GM18868 (cell line): ENCODE measurements around the gene COQ9.

Experiments used
- ATAC-seq: cut with Tn5 transposase; IDR thresholded peaks from one replicate; pipeline ENCODE4 v1.9.1; 2021; ENCODE audit warnings: mild to moderate bottlenecking, moderate library complexity; ENCODE audit not compliant: unreplicated experiment

The COQ9 gene

GRCh38 chr16:57471209-57471608 is 23.9 kb downstream of the COQ9 start:
- ATAC-seq: no peak

GRCh38 chr16:57471852-57472664 is 24.8 kb downstream of the COQ9 start:
- no peak for ATAC-seq

- ATAC-seq: no peak
Measured at GRCh38 chr16:57472665-57473060, 25.4 kb downstream of the COQ9 start.

- no peak for ATAC-seq
Measured at GRCh38 chr16:57473176-57473840, 26.0 kb downstream of the COQ9 start.

GRCh38 chr16:57473906-57474305 is 26.6 kb downstream of the COQ9 start:
- no peak for ATAC-seq

GRCh38 chr16:57474671-57475661 is 27.7 kb downstream of the COQ9 start:
- no peak for ATAC-seq

GRCh38 chr16:57475711-57476339 is 28.5 kb downstream of the COQ9 start:
- peak; percentile 96 for ATAC-seq

GRCh38 chr16:57476546-57477410 is 29.5 kb downstream of the COQ9 start:
- ATAC-seq: no peak

- no peak for ATAC-seq
Measured at GRCh38 chr16:57477531-57478202, 30.4 kb downstream of the COQ9 start.

- ATAC-seq: no peak
Measured at GRCh38 chr16:57478396-57479204, 31.3 kb downstream of the COQ9 start.

- ATAC-seq: no peak
Measured at GRCh38 chr16:57479205-57479975, 32.1 kb downstream of the COQ9 start.

GRCh38 chr16:57479976-57480753 is 32.9 kb downstream of the COQ9 start:
- ATAC-seq: no peak

GRCh38 chr16:57480754-57481230 is 33.5 kb downstream of the COQ9 start:
- ATAC-seq: no peak

- ATAC-seq: no peak
Measured at GRCh38 chr16:57481421-57481820, 34.1 kb downstream of the COQ9 start.

GRCh38 chr16:57482845-57483545 is 35.7 kb downstream of the COQ9 start:
- ATAC-seq: no peak
